NCI-H187 treated with DMSO at 0.1 percent for 48 hours (cell line): ENCODE results near the gene CNTN1.

ENCODE experiments used
- DNase-seq: peaks from one replicate; lab custom pipeline; 2025; lab: John Stamatoyannopoulos, UW

The CNTN1 gene

GRCh38 chr12:40970320-40970907 lies 278.2 kb downstream of the CNTN1 start:
- DNase-seq = no peak

DNA sequence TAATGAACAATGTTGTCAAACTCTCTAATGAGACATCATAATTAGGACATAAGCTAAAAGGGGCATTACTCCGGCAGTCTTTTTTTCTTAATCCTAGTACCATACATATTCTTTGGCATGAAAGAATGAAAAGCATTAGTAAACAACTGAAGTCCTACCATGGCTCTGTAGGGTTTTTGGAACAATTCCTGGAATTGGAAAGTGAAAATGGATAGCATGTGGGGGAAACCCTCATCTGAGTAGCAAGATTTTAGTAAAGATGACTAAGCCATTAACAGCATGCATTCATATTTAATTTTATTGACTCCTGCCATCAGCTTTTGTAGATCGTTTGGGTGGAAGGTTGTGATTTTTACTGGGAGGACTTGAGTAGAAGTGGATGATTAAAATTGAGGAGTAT lies 279.7 kb downstream of the CNTN1 start:
- DNase-seq = no peak

GRCh38 chr12:40976546-40976945 lies 284.3 kb downstream of the CNTN1 start:
- no peak for DNase-seq

- DNase-seq = peak; percentile 43
These were observed 288.3 kb downstream of the CNTN1 start for GRCh38 chr12:40980427-40980961.

GRCh38 chr12:40986001-40986400 lies 293.8 kb downstream of the CNTN1 start:
- no peak for DNase-seq

DNA sequence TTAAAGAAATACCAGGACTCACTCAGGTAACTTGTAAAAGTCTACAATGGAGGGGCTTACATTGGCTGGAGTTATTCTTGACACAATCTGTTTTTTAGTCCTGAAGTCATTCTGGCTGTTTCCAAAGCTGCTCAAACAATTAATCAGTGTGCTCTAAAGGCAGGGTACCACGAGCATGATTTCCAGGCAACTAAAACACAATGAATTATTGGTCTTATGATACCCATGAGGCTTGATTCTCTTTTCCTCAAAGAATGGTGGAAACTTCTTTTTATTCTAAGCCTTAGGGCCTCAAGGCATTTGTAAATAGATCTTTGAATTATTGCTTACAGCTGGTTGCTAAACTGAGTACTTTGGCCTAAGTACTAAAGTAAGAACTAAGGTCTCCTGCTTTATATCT lies 296.1 kb downstream of the CNTN1 start:
- no peak for DNase-seq

DNA sequence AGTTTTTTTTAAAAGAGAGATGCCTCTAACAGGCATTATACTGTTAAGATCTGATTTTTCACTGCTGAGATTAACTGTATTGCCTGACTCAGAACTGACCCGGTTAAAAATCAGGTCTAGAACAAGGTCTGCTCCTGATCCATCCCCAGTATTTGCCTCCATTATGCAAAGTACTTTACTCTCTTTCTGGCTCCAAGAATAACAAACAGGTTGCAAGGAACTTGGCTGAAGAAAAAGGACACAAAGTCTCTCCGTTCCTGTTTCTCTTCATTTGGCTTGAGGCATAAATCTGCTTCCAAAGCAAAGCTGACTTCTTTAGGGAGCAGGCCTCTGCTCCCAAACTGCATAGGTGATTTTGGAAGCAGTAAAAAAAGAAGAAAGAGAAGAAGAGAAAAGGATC lies 296.6 kb downstream of the CNTN1 start:
- no peak for DNase-seq

DNA sequence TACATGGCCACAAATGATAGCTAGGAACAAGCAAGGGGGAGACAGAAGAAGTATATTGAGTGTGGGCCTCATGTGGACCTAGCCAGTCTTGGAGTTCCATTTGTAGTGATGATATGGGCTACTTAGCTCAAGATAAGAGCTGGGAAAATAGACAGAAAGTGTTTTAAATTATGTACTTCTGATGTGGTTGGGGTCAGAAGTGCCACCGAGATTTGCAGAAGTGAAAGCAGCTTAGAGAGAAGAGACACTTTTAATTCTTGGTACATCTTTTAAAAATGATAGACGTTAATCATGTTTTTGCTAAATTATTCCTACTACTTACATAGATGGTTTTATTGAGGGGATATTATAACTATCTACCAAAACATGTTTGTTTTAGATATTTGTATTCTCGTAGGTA lies 297.5 kb downstream of the CNTN1 start:
- no peak for DNase-seq

DNA sequence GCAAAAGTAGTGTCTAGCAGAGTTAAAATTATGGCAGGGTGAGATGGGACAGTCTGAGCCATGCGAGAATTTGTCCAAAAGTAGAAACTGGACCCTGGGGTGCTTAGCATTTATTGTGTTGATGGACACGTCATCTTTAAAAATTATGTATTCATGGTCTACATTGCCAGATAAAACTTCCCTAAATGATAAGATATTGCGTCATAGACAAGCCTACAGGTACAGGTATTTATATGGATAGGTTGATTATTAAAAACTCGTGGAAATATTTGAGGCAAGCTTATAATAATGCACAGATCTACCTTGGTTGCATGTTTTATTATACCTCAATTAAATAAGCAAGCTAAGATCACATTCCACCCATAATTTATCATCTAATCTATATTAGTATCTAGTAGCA lies 299.9 kb downstream of the CNTN1 start:
- no peak for DNase-seq

- no peak for DNase-seq
These were observed 300.4 kb downstream of the CNTN1 start for GRCh38 chr12:40992674-40993073.

DNA sequence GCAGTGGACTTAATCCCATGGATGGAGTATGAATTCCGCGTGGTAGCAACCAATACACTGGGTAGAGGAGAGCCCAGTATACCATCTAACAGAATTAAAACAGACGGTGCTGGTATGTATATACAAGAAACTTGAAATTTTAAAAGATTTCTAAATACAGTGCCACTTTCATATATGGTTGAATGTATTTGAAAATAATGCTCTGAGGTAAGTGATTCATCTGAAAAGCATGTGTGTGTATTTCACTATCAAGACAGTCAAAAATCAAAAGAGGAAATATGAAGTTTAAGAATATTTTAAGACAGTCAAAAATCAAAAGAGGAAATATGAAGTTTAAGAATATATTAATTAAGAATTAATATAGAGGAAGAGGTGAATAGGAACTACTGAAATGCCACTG lies 300.9 kb downstream of the CNTN1 start:
- no peak for DNase-seq

- no peak for DNase-seq
These were observed 303.9 kb downstream of the CNTN1 start for GRCh38 chr12:40996091-40996490.

DNA sequence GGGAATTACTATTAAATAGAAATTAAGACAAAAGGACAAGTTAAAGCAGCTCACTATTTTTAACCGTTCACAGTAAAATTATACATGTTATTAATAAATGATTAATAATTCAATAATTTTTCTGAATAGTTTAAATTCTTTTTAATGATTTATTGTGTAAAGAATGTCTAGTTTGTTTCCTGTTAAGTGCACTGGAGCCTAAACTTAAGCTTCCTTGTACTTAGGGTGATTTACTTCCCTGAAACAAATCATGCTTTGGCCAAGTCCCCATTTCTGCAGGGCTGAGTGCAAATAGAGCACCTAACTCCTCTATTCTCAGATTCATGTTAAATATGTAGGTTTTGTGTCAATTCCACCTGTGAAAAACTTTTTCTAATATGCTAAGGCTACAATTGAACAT lies 307.0 kb downstream of the CNTN1 start:
- DNase-seq = no peak

DNA sequence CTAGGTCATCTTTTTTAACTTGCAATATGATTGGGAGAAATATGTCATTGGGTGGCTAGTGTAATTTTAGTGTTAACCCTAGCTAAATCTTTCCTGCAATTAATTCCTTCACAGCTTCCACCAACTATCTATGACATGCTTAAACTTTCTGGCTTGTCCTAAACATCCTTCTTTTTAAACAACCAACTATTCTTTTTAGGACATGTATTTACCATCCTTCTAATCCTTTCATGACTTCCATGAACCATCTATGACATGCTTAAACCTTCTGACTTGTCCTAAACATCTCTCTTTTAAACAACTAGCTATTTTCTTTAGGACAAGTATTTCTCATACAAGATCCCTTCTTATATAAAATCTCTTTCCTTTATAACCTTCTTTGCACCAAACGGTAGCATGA lies 316.2 kb downstream of the CNTN1 start:
- no peak for DNase-seq

GRCh38 chr12:41011939-41012338 lies 319.7 kb downstream of the CNTN1 start:
- no peak for DNase-seq

DNA sequence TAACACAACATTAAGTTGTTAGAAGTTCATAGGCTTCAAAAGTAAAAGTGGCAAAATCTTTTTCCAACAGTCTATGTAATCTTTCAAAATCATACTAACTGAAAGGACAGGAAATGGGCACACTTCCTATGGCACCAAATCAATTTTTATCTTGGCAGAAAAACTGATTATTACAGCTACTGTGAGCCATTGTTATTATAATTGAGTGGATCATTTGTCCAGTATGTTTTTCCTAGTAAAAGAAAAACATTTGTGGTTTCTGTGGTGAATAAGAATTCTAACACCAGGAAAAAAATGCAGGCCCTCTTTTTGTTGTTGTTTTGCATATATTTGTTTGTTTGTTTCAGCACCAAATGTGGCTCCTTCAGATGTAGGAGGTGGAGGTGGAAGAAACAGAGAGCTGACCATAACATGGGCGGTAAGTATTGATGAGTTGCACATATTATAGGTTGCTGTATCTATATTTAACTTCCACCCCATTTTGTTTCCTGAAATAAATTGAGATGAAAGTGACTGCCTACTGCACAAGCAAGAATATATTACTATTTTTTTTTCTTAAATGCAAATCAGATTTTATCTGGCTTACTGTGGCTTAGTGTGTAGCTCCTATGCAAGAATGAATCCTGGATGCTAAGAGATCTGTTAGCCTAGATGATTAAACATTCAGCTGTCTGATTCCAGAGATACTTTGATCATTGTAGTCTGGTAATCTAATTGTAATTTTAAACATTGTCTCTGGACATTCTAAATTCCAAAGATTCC lies 321.8 kb downstream of the CNTN1 start:
- no peak for DNase-seq

- no peak for DNase-seq
These were observed 322.4 kb downstream of the CNTN1 start for GRCh38 chr12:41014643-41015020.

DNA sequence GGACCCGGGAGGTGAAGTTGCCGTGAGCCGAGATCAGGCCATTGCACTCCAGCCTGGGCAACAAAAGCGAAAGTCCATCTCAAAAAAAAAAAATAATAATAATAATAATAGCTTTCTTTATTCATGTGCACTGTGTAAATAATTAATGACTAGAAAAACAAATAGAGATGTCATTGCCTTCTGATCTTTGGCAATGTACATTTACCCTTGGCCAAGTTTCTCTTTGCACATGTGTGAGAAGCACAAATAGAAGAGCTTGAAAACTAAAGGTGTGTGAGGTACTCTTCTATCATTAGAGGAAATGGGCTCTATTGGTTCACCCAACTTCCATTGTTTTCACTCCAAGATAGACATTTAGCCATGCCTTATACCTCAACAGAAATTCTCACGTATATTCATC lies 325.8 kb downstream of the CNTN1 start:
- DNase-seq = no peak

DNA sequence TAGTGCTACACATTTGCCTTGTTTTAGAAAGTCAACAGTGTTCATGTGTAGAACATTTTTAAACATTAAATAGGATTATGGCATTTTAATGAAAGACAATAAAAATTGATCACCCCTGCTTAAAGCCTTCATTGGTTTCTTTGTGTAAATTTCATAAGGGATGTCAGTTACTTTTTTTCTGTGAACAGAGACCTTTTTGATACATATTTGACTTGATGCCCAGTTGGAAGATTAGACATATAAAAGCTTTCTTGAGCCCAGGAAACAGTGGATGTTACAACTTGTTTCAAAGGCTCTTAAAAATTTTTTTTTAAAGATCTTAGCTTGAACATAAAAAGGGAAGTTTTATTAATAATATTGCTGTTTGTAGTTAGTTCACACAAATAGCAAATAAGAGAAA lies 327.2 kb downstream of the CNTN1 start:
- no peak for DNase-seq

DNA sequence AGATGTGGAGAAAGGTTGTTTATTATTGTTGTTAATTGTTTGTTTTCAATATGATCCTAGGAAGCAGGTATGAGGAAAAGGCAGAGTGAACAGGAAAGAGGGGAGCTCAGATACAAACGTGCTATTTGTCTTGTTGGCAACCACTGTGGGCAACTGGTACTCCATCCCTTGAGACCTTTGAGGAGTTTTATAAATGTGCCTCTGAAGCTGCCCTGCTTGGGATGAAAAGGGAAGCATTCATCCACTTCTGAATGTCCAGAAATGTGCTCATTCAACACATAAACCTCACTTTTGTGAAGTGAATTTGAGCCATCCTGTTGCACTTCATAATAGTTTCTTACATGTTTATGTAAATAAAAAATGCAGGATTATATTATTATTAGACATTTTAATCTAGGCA lies 331.6 kb downstream of the CNTN1 start:
- no peak for DNase-seq

DNA sequence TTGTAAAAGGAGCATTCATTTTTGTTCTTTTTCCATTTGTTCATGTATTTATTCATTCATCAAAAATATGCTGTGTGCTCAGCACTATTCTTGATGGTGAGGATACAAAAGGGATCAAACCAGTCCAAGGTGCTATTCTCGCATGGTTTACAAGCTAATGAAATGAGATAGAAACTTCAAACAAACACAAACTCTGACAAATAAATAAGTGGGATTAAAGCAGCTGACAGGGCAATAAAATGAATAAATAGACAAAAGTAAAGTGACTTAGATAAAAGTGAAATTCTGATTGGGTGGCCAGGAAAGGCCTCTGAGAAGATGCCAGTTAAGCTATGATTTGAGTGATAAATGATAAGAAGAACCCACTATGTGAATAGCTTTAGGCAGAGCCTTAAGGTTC lies 333.9 kb downstream of the CNTN1 start:
- DNase-seq = no peak

- DNase-seq = no peak
These were observed 340.1 kb downstream of the CNTN1 start for GRCh38 chr12:41032386-41032785.

GRCh38 chr12:41034686-41035085 lies 342.4 kb downstream of the CNTN1 start:
- no peak for DNase-seq

GRCh38 chr12:41039461-41039860 lies 347.2 kb downstream of the CNTN1 start:
- DNase-seq = no peak
